Suprapubic skin (tissue), 4 donors: Measurements from ENCODE around the gene COL19A1.

Experiments
- CTCF ChIP-seq, 2 donors: fragments of 200-600 bp in 1 of 2; fragments of 450-650 bp in 1 of 2; sonication (generic) in 1 of 2; IDR thresholded peaks; one replicate each; pipeline ENCODE4 v1.5.1; 2016 to 2019; ENCODE audit warnings: antibody characterized with exemption in 2 of 2, mild to moderate bottlenecking in 1 of 2, moderate library complexity in 1 of 2
- EP300 ChIP-seq: sonication (generic); formaldehyde crosslinking; IDR thresholded peaks from one replicate; pipeline ENCODE4 v1.6.1; 2017; ENCODE audit warnings: antibody characterized with exemption
- POLR2AphosphoS5 ChIP-seq, 3 donors: sonication (generic); formaldehyde crosslinking; IDR thresholded peaks; one replicate each; pipeline ENCODE4 v1.6.1; 2017; ENCODE audit warnings: antibody characterized with exemption in 3 of 3

- TF ChIP-seq CTCF (IDR thresholded peaks at IDR 0.05), result no peak
- no peak for TF ChIP-seq POLR2AphosphoS5 (IDR thresholded peaks at IDR 0.05)
- no peak for TF ChIP-seq EP300
Measured at GRCh38 chr6:69894578-69895347, 28.4 kb downstream of the COL19A1 start.
